Vagina (tissue), 2 donors: Measurements from ENCODE around the gene HNF1B. TPM values are rescaled to one million over a fixed set of nuclear protein-coding genes. Genes with fewer than 3 reads are reported as not detected.

ENCODE experiments used
- DNase-seq, 2 donors: peaks; one replicate each; pipeline ENCODE4 v3.0.0-alpha.2; 2017; ENCODE audit errors: extremely low spot score in 2 of 2
- H3K27ac ChIP-seq: fragments of 200-600 bp; sonication (generic); one replicate; pipeline ENCODE4 v1.5.1; 2019
- H3K27me3 ChIP-seq: fragments of 200-600 bp; sonication (generic); one replicate; pipeline ENCODE4 v1.5.1; 2019
- H3K36me3 ChIP-seq, 2 donors: fragments of 200-600 bp; sonication (generic); one replicate each; pipeline ENCODE4 v1.5.1; 2017 to 2019
- H3K4me1 ChIP-seq: fragments of 200-600 bp; sonication (generic); one replicate; pipeline ENCODE4 v1.5.1; 2019
- H3K4me3 ChIP-seq, 2 donors: fragments of 200-600 bp; sonication (generic); 1 replicate in 1 of 2; 2 replicates in 1 of 2; pipeline ENCODE4 v1.5.1; 2016 to 2019
- H3K9me3 ChIP-seq: fragments of 200-600 bp; sonication (generic); one replicate; pipeline ENCODE4 v1.5.1; 2019
- POLR2A ChIP-seq, 2 donors: fragments of 450-650 bp; IDR thresholded peaks; one replicate each; pipeline ENCODE4 v1.6.1; 2017; ENCODE audit warnings: antibody characterized with exemption in 2 of 2, mild to moderate bottlenecking in 2 of 2, moderate library complexity in 2 of 2
- POLR2AphosphoS5 ChIP-seq, 2 donors: sonication (generic); formaldehyde crosslinking; IDR thresholded peaks; one replicate each; pipeline ENCODE4 v1.9.0; 2017; ENCODE audit warnings: antibody characterized with exemption in 2 of 2, mild to moderate bottlenecking in 2 of 2, low read depth in 1 of 2; ENCODE audit not compliant: insufficient read depth in 1 of 2
- intact Hi-C: fragments of 100-400 bp; cut with DNase I; formaldehyde crosslinking; loops from one replicate; pipeline ENCODE4 v1.15.1; 2023
- total RNA-seq: library from RNA; depleted of rRNA; stranded (reverse); fragments of >200 nt; gene quantifications from one replicate; pipeline ENCODE4 v1.2.3, GENCODE V29; 2016
- TF ChIP-seq, protein P1 (sequence below), 3 experiments: fragments of 450-650 bp in 2 of 3; fragments of 200-600 bp in 1 of 3; sonication (generic) in 1 of 3; IDR thresholded peaks; one replicate each; pipeline ENCODE4 v1.5.1; 2017 to 2019; ENCODE audit warnings: antibody characterized with exemption in 3 of 3, mild to moderate bottlenecking in 2 of 3, moderate library complexity in 2 of 3

HNF1B gene
- total RNA-seq, 1 donor from 2014 or later = not detected

- intact Hi-C loops = no loop called here
Observed at GRCh38 chr17:37661400-37662014, 83.4 kb downstream of the HNF1B start.

DNA sequence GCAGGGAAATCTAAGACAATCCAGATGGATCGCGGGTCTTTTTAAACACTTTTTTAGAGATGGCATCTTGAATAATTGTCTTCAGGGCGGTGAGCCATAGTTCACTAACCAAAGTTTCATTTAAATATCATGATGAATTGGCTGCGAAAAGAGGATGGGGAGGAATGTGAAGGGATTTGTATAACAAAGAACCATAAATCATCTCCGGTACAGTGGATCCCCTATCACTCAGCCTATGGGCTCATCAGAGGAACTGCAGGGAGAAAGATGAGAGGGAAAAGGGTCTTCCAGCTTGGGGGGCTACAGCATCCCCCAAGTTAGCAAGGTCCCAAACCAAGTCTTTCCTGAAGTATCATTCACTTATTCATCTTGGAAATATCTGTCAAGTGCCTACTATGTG lies 84.9 kb downstream of the HNF1B start:
- intact Hi-C loops = no loop called here
- Histone ChIP-seq H3K4me1 (no peaks in the 10 kb centered on the region), H3K27me3 (no peaks in the 10 kb centered on the region), H3K36me3 (no peaks in the 10 kb centered on the region), H3K27ac (no peak overlapping the region), H3K9me3 (no peaks in the 10 kb centered on the region), H3K4me3 (no peak overlapping the region)
- TF ChIP-seq POLR2A (IDR thresholded peaks at IDR 0.05) (no peak), POLR2AphosphoS5 (IDR thresholded peaks at IDR 0.05; ENCODE audit: insufficient read depth in 1 of 2, low read depth in 1 of 2) (no peak)
- TF ChIP-seq, protein P1, sequence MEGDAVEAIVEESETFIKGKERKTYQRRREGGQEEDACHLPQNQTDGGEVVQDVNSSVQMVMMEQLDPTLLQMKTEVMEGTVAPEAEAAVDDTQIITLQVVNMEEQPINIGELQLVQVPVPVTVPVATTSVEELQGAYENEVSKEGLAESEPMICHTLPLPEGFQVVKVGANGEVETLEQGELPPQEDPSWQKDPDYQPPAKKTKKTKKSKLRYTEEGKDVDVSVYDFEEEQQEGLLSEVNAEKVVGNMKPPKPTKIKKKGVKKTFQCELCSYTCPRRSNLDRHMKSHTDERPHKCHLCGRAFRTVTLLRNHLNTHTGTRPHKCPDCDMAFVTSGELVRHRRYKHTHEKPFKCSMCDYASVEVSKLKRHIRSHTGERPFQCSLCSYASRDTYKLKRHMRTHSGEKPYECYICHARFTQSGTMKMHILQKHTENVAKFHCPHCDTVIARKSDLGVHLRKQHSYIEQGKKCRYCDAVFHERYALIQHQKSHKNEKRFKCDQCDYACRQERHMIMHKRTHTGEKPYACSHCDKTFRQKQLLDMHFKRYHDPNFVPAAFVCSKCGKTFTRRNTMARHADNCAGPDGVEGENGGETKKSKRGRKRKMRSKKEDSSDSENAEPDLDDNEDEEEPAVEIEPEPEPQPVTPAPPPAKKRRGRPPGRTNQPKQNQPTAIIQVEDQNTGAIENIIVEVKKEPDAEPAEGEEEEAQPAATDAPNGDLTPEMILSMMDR (IDR thresholded peaks at IDR 0.05) = no peak
- DNase-seq = no peak

More at GRCh38 chr17:37661400-37662014, 83.4 kb downstream of the HNF1B start:
- H3K4me3 ChIP-seq = no peak overlapping the region
- H3K27ac ChIP-seq = no peak overlapping the region
- DNase-seq = no peak
- H3K9me3 ChIP-seq = no peaks in the 10 kb centered on the region
- no peaks in the 10 kb centered on the region for H3K36me3 ChIP-seq
- TF ChIP-seq, protein P1 (IDR thresholded peaks at IDR 0.05) = no peak
- TF ChIP-seq POLR2A (IDR thresholded peaks at IDR 0.05) (no peak), POLR2AphosphoS5 (IDR thresholded peaks at IDR 0.05; ENCODE audit: insufficient read depth in 1 of 2, low read depth in 1 of 2) (no peak)
- no peaks in the 10 kb centered on the region for H3K27me3 ChIP-seq
- no peaks in the 10 kb centered on the region for H3K4me1 ChIP-seq

DNA sequence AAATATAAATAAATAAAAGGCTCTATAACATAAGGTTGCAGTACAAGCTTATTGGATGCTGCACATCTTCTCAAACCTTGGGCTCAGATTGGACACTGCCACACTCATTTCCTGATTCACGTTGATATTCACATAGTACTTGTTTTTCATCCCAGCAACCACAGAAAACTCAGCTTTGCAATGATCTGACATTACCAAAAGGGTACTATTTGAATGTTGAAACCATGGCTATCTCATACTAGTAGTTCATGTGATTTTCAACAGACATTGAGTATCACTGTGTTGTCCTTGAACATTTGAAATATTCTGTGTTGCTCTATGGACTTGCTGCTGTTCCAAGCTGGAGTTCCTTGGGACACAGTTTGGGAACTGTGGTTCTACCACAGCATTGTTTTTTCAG lies 87.7 kb downstream of the HNF1B start:
- Histone ChIP-seq H3K27me3 (no peaks in the 10 kb centered on the region), H3K4me1 (no peaks in the 10 kb centered on the region), H3K36me3 (no peaks in the 10 kb centered on the region), H3K27ac (no peak overlapping the region), H3K9me3 (no peaks in the 10 kb centered on the region), H3K4me3 (no peak overlapping the region)
- TF ChIP-seq POLR2AphosphoS5 (IDR thresholded peaks at IDR 0.05; ENCODE audit: insufficient read depth in 1 of 2, low read depth in 1 of 2) (no peak), POLR2A (IDR thresholded peaks at IDR 0.05) (no peak)
- TF ChIP-seq, protein P1 (IDR thresholded peaks at IDR 0.05) = no peak
- intact Hi-C loops = no loop called here
- no peak for DNase-seq

DNA sequence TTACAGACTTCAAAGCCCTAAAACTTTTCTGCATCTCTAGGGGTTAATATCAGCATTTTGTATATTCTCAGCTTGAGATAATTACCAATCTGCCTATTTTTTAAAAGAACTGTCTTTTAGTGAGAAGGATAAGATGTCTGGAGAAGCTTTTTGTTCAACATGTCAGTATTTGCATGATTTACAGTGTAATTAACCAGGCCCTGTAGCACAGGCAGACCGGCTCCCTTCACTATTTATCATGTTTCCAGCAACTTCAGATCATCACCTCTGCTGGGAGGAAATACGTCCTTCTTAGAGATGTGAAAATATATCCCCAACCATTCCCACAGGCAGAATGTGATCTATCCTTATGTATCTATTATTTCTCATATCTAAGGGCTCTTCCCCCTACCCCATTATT lies 93.0 kb downstream of the HNF1B start:
- intact Hi-C loops = no loop called here
- TF ChIP-seq, protein P1 (IDR thresholded peaks at IDR 0.05) = no peak
- TF ChIP-seq POLR2AphosphoS5 (IDR thresholded peaks at IDR 0.05; ENCODE audit: insufficient read depth in 1 of 2, low read depth in 1 of 2) = no peak
- no peak for TF ChIP-seq POLR2A (IDR thresholded peaks at IDR 0.05)
- H3K27ac ChIP-seq = no peak overlapping the region
- H3K27me3 ChIP-seq = no peaks in the 10 kb centered on the region
- H3K36me3 ChIP-seq = no peaks in the 10 kb centered on the region
- H3K4me1 ChIP-seq = no peaks in the 10 kb centered on the region
- no peak overlapping the region for H3K4me3 ChIP-seq
- no peaks in the 10 kb centered on the region for H3K9me3 ChIP-seq
- no peak for DNase-seq

GRCh38 chr17:37650419-37651003 lies 94.3 kb downstream of the HNF1B start:
- intact Hi-C loops = no loop called here
- Histone ChIP-seq H3K4me3 (no peak overlapping the region), H3K27me3 (no peaks in the 10 kb centered on the region), H3K27ac (no peak overlapping the region), H3K4me1 (no peaks in the 10 kb centered on the region), H3K36me3 (no peaks in the 10 kb centered on the region), H3K9me3 (no peaks in the 10 kb centered on the region)
- TF ChIP-seq POLR2AphosphoS5 (IDR thresholded peaks at IDR 0.05; ENCODE audit: insufficient read depth in 1 of 2, low read depth in 1 of 2) (no peak), POLR2A (IDR thresholded peaks at IDR 0.05) (no peak)
- TF ChIP-seq, protein P1 (IDR thresholded peaks at IDR 0.05) = no peak
- no peak for DNase-seq
